HG03442 (cell line): ENCODE measurements around the gene SLPI.

ENCODE experiments used
- ATAC-seq: cut with Tn5 transposase; IDR thresholded peaks from one replicate; pipeline ENCODE4 v1.9.1; 2021; ENCODE audit warnings: mild to moderate bottlenecking, moderate library complexity; ENCODE audit not compliant: unreplicated experiment

SLPI gene

DNA sequence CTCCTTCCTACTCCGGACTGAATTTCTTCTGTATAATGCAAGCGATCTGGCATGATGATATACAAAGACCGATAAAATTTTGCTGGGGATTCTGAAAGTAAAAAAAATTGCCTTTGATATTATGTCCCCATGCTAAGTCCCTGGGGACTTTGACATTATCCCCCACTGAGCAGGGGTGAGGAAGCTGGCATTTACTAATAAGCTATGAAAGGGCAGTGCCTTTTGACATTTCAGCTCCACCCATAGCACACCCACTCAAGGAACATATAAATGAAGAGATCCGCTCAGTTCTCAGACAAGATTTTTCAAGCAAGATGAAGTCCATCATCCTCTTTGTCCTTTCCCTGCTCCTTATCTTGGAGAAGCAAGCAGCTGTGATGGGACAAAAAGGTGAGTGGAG, 33.3 kb downstream of the SLPI start, which contains the start of gene SEMG2:
Gene SEMG2, plus strand, starts transcription at position 298 of the 400 bp plus-strand sequence. Its CDS starts 17 bp downstream, at position 315.
- ATAC-seq, result no peak

DNA sequence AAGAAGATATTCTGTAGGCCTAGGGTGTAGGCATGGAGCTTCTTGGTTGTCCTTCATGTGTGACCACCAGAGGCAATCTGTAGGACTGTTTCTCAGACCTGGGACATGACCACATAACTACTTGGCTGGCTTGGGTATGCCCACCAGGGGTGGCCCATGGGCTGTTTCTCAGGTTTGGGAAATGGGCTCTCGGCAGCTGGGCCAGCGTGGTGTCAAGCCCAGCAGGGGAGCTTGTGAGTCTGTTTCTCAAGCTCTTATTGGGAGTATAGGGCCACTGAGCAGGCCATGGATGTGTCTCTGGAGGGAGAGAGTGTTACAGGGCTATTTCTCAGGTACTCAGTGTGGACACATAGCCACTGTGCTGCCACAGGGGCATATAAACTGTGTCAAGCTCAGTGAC, 35.7 kb downstream of the SLPI start:
- no peak for ATAC-seq

DNA sequence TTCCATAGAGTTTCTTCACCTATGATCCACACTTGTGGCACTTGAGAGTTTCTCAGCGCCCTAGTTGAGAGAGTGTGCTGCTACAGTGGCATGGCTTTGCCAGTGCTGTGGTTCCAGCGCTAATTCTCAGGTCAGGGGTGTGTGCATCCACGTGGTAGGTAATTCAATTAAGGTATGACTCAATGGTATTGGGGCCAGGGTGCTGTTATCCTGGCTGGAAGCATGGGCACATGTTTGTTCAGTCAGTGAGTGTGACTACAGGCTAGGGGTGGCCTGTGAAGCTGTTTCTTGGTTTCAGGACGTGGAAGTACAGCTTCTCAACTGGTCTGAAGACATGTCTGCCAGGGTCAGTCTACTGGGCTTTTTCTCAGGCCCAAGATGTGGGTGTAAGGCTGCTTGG, 36.2 kb downstream of the SLPI start:
- ATAC-seq, result no peak

DNA sequence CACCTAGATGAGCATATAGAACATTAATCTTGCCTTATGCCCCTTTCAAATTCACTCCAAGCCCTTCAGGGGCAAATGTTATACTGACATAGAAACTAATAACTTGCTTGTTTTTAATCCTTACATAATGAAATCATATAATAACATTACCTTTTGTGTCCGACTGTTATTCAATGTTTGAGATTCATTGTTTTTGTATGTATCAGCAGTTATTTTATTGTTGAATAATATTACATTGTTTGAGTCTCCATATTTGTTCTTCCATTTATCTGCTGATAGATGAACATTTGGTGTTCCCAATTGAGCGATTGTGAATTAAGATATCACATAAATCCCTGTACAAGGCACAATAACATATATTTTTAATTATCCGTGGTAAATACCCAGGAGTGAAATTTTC, 41.5 kb downstream of the SLPI start:
- ATAC-seq, result no peak

DNA sequence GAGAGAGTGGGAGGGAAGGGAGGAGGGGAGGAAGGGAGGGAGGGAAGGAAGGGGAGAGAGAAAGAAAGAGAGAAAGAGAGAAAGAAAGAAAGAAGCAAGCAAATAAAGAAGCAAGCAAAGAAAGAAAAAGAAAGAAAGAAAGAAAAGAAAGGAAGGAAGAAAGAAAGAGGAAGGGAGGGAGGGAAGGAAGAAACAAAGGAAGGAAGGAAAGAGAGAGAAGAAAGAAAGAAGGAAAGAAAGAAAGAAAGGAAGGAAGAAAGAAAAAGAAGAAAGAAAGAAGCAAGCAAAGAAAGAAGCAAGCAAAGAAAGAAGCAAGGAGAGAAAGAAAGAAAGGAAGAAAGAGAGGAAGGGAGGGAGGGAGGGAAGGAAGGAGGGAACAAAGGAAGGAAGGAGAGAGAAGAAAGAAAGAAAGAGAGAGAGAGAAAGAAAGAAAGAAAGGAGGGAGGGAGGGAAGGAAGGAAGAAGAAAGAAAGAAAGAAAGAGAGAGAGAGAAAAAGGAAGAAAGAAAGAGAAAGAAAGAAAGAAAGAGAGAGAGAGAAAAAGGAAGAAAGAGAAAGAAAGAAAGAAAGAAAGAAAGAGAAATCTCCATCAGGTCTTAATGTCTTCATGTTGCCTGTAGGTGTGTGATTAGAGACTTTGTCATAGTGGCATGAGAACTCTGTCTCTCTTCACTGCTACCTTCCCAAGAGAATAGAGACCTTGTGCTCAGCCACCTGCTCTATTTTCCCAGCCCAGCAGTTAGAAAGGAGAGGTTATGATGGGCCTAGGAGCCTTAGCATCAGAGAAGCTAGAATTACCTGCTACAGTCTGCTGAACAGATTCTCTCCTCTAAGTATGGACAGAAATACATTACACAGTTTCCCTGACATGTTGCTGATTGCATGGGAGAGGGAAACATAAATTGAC, 42.5 kb downstream of the SLPI start:
- no peak for ATAC-seq

DNA sequence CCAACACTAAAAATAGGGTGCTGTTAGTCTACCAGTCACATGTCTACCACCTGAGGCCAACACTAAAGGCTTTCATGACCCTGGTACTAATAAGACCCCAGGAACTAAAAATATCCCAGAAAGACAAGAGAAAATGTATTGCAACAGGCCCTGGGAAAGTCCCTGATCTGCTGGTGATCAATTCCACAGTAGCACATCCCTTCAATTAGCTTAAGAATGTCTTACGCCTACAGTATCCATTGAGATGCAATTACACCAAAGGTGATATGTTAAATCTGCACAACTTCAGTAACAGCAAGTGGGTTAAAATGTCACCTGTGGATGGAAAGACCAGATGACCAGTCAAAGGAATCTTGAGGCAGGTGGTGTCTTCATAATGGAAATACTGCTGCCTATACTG, 44.4 kb downstream of the SLPI start:
- ATAC-seq, result no peak

DNA sequence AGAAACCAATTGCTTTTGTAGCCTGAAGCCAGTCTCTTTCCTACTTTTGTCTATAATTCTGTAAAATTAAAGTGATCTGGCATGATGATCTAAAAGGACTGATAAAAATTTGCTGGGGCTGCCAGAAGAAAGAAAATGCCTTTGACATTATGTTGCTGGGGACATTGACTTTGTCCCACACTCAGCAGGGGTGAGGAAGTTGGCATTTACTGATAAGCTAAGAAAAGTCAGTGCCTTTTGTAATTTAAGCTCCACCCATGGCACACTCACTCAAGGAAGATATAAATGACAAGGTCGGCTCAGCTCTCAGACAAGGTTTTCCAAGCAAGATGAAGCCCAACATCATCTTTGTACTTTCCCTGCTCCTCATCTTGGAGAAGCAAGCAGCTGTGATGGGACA, 47.6 kb downstream of the SLPI start, which contains the start of gene SEMG1:
Gene SEMG1, plus strand, starts transcription at position 309 of the 400 bp plus-strand sequence. Its CDS starts 21 bp downstream, at position 330.
- ATAC-seq, result no peak
